Renal cortex interstitium (tissue), 11 donors: ENCODE results near the gene LRRC55. TPM values are rescaled to one million over a fixed set of nuclear protein-coding genes. Genes with fewer than 3 reads are reported as not detected.

ENCODE experiments used
- DNase-seq, 11 donors: peaks; one replicate each; pipeline ENCODE4 v3.0.0-alpha.2; 2013; ENCODE audit warnings: low read depth in 9 of 11, low spot score in 4 of 11; ENCODE audit errors: extremely low read depth in 1 of 11
- polyA plus RNA-seq, 3 donors: library from polyadenylated mRNA; unstranded; fragments of 120-200 nt; gene quantifications; one replicate each; pipeline ENCODE4 v1.2.1, GENCODE V29; 2013; ENCODE audit not compliant: insufficient read length in 3 of 3

LRRC55 gene
- polyA plus RNA-seq, 3 donors = 2.7 to 4.6 (median 3.0) TPM

GRCh38 chr11:57223601-57224000, 41.8 kb downstream of the LRRC55 start:
- no peak for DNase-seq

DNA sequence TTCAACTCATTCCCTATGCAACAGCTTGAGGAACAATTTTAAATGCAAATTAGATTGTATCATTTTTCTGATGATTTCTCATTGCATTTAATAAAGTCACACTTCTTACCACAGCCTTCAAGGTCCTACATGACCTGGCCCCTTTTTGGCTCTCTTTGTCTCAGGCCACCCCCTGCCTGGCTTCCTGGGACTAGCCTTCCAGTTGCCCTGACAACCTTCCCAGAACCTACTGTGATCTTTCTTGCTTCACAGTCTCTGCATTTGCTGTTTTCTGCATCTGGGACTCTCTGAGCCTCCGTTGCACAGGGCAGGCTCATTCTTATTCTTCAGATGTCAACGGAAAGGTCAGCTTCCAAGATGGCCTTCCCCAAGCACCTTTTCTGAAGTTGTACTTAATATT, 42.4 kb downstream of the LRRC55 start:
- no peak for DNase-seq

- DNase-seq = no peak
Observed at GRCh38 chr11:57224537-57224936, 42.8 kb downstream of the LRRC55 start.

- DNase-seq = no peak
Observed at GRCh38 chr11:57228600-57228999, 46.8 kb downstream of the LRRC55 start.

DNA sequence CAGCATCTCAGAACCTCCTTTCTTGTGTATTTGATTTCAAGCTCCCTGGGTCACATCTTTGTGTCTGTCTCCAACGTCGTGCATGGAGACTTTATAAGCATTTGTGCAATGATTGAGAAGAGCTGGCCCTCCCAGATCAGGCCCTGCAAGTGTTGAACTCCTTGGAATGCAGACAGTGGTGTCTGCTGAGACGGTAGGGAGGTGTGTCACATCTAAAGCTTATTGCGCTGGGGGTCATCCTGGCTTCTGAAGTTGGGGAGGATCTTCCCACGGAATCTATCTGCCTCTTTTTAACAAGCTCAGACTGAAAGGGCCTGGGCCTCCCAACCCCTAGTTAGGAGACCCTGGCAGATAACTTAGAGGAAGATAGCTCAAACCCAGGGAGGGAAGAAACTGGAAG, 48.6 kb downstream of the LRRC55 start:
- DNase-seq = no peak

GRCh38 chr11:57230791-57231538, 49.2 kb downstream of the LRRC55 start:
- no peak for DNase-seq

DNA sequence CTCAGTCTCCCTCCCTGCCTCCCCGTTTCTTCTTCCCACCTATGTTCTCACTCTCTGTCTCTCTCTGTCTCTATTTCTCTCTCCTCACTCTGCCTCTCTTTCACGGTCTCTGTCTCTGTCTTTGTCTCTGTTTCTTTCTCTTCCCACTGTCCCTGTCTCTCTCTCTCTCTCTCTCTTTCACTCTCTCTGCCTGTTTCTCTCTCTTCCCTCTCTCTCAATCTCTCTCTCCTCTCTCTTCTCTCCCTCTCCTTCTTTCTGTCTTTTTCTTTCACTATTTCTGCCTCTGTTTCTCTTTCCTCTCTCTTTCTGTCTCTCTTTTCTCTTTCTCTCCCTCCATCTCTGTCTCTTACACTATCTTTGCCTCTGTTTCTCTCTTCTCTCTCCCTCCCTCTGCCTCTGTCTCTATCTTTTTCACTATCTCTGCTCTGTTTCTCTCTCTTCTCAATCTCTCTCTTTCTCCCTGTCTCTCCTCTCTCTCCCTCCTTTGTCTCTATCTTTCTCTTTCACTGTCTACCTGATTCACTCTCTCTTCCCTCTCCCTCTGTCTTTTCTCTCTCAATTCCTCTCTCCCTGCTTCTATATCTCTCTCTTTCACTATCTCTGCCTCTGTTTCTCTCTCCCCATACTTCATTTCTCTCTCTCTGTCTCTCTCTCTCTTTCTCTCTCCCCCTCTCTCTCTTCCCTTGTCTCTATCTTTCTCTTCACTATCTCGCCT, 49.9 kb downstream of the LRRC55 start:
- DNase-seq = no peak

GRCh38 chr11:57233702-57234101, 51.9 kb downstream of the LRRC55 start:
- no peak for DNase-seq

GRCh38 chr11:57235761-57236703, 54.3 kb downstream of the LRRC55 start:
- no peak for DNase-seq

DNA sequence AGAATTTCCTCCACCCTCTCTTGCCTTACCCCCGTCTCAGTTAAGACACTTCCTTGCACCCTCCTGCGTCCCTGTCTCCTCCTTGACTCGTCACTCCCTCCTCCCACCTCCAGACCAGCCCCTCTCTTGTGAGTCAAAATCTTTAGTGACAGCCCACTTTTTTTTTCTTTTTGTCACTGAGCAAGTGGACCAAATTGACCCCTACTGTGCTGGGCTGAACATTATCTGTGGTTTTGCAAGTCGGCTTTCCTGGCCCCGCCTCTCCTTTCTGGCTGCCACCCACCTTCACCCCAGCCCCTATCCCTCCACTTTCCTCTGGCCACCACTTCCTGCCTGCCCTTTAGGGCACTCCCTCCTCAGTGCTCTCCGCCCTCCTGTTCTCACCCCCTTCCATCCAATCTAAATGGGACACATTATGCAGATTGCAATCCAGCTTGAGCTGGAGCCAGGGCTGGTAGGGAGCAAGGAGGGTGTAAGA, 55.5 kb downstream of the LRRC55 start, which contains the start of gene APLNR:
TSS of gene APLNR (minus strand) at position 47 of the 478 bp plus-strand sequence. CDS start 246 bp downstream, outside the sequence.
- DNase-seq = no peak

DNA sequence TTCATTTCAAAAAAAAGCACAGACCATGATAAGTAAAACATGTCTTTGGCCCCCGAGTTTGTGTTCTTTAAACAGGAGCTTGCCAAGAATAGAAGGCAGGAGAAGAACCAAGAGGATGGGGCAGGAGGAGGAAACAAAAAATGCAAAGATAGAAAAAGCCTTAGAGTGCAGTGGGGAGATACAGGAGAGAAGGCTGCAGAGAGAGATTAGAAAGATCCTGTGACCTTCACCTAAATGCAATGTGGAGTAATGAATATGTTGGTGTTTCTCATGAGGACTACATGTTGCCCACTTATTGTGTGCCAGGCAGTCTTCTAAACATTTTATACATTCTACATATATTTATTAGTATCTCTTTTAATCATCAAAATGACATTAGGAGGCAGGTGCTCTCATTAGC, 57.6 kb downstream of the LRRC55 start:
- DNase-seq = no peak

- no peak for DNase-seq
Observed at GRCh38 chr11:57240007-57240406, 58.3 kb downstream of the LRRC55 start.

DNA sequence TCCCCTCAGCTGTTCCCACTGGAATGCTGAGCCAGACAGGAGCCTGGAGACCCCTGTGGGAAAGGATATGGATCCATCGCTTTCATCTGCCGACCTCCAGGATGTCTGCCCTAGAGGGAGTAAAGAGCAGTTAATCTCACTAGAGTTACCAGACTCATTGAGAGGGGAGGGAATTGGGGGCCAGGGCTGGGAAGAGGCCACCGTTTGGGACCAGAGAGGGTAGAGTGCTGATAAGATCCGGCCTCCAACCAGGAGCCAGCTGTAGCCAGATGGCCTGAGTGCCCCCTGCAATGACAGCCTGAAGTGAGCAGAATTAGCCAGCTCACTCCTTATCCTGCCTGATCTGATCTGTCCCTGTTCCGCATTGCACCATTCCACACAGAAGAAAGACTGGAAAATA, 59.0 kb downstream of the LRRC55 start:
- no peak for DNase-seq

Other genes with a start within 250 kb of the LRRC55 start
- under 1 TPM in 1 of 3 donors, not detected in 2; 0.19 TPM for gene OR5AK2, start 193.0 kb upstream of the LRRC55 start, polyA plus RNA-seq
- 100 to 1,000 TPM in 1 of 3 donors, 10 to 100 TPM in 2; 73.3 to 105 (median 82.0) TPM for gene APLNR, start 55.3 kb downstream of the LRRC55 start, polyA plus RNA-seq
- gene TNKS1BP1, start 143.0 kb downstream of the LRRC55 start, polyA plus RNA-seq = 10 to 100 TPM; 64.2 to 73.0 (median 66.0) TPM
- 100 to 1,000 TPM; 165 to 216 (median 212) TPM for gene SSRP1, start 153.9 kb downstream of the LRRC55 start, polyA plus RNA-seq
- gene P2RX3, start 156.4 kb downstream of the LRRC55 start, polyA plus RNA-seq = 1 to 10 TPM in 2 of 3 donors, under 1 TPM in 1; 0.53 to 1.3 (median 1.1) TPM
- 1 to 10 TPM in 1 of 3 donors, under 1 TPM in 2; 0.23 to 1.0 (median 0.59) TPM for gene PRG3, start 199.2 kb downstream of the LRRC55 start, polyA plus RNA-seq
- gene PRG2, start 208.7 kb downstream of the LRRC55 start, polyA plus RNA-seq = 1 to 10 TPM in 2 of 3 donors, under 1 TPM in 1; 0.98 to 1.8 (median 1.7) TPM
- 10 to 100 TPM; 22.0 to 22.2 (median 22.0) TPM for gene SLC43A3, start 245.2 kb downstream of the LRRC55 start, polyA plus RNA-seq